Esophagus muscularis mucosa (tissue), 4 donors: ENCODE results near the gene RILPL1.

ENCODE experiments used
- CTCF ChIP-seq, 3 experiments: fragments of 200-600 bp in 2 of 3; fragments of 450-650 bp in 1 of 3; sonication (generic) in 2 of 3; IDR thresholded peaks; one replicate each; pipeline ENCODE4 v1.5.1; 2017 to 2019; ENCODE audit warnings: antibody characterized with exemption in 3 of 3, mild to moderate bottlenecking in 2 of 3, moderate library complexity in 1 of 3
- EP300 ChIP-seq: sonication (generic); formaldehyde crosslinking; IDR thresholded peaks from one replicate; pipeline ENCODE4 v1.6.1; 2017; ENCODE audit warnings: antibody characterized with exemption
- POLR2A ChIP-seq: fragments of 450-650 bp; IDR thresholded peaks from one replicate; pipeline ENCODE4 v1.6.1; 2017; ENCODE audit warnings: antibody characterized with exemption, moderate library complexity, mild to moderate bottlenecking, low read depth

- no peak for TF ChIP-seq POLR2A
- TF ChIP-seq EP300, result no peak
- TF ChIP-seq CTCF (IDR thresholded peaks at IDR 0.05), result no peak
Measured at GRCh38 chr12:123532808-123533649, 490 bp downstream of the RILPL1 start.
